Measurements from ENCODE around the gene LRG1. TPM values are rescaled to one million over a fixed set of nuclear protein-coding genes. Genes with fewer than 3 reads are reported as not detected.

Gene LRG1
- total and polyA plus RNA-seq, 9 donors, result 0.33 to 7.6 (median 2.7) TPM

GRCh38 chr19:4536798-4537197, 3.0 kb downstream of the LRG1 start:
- intact Hi-C loops (cut with DNase I), result no loop called here

DNA sequence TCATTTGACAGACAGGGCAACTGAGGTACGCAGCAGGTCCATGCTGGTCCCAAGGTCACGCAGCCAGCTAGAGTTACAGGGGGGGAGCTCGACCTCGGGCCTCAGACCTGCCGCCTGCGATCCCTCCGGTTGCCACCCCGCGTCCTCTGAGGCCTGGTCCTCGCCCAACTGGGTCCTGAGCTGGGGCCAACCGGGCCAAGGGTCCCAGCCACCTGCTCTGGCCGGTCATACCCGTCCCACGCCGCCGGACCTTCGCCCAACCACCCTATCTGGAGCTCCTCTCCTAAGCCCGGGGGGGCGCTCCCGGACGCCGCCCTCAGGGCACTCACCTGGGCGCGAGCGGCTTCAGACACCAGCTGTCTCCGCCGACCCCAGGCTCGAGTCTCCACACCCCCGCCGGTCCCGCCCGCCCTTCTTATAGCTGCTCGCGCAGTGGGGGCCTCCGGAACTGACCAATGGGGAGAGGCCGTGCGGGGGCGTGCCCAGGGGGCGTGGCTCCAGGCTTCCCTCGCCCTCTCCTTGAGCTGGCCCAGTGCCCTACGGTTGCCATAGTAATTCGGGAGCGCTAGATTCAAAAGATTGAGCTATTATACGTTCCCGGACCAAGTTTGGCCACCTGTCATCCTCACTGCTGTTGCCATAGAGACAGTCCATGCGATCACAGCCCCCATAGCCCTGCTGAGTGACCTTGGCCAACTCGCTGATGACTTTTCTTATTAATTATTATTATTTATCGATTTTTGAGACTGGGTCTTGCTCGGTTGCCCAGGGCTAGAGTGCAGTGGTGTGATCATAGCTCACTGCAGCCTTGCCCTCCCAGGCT, 4.8 kb downstream of the LRG1 start, which contains the start of gene PLIN5:
PLIN5 (minus strand) TSS at position 389 of the 823 bp plus-strand sequence. CDS start 1,150 bp downstream, outside the sequence.
- DNase-seq, result peak; percentile 95 to 98 (median 97)
- H3K36me3 ChIP-seq, result no peaks in the 10 kb centered on the region
- H3K4me3 ChIP-seq, result peak within 1 kb of the TSS; percentile 34
- no peaks in the 10 kb centered on the region for H3K27me3 ChIP-seq
- no peaks in the 10 kb centered on the region for H3K9me3 ChIP-seq
- peak within 1 kb of the TSS; percentile 62 to 88 for H3K27ac ChIP-seq
- intact Hi-C loops (cut with DNase I), result no loop called here
- 4 to 11% (median 6%) methylated on average over 21 to 49 of the region's 49 CpGs for WGBS, 3 donors
- H3K4me1 ChIP-seq (ENCODE audit: insufficient read depth), result peaks cover 19% of the 10 kb centered on the region
- TF ChIP-seq, protein P1, sequence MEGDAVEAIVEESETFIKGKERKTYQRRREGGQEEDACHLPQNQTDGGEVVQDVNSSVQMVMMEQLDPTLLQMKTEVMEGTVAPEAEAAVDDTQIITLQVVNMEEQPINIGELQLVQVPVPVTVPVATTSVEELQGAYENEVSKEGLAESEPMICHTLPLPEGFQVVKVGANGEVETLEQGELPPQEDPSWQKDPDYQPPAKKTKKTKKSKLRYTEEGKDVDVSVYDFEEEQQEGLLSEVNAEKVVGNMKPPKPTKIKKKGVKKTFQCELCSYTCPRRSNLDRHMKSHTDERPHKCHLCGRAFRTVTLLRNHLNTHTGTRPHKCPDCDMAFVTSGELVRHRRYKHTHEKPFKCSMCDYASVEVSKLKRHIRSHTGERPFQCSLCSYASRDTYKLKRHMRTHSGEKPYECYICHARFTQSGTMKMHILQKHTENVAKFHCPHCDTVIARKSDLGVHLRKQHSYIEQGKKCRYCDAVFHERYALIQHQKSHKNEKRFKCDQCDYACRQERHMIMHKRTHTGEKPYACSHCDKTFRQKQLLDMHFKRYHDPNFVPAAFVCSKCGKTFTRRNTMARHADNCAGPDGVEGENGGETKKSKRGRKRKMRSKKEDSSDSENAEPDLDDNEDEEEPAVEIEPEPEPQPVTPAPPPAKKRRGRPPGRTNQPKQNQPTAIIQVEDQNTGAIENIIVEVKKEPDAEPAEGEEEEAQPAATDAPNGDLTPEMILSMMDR (IDR thresholded peaks at IDR 0.05), result peak in 1 of 3 donors; percentile 29
- TF ChIP-seq EP300 (IDR thresholded peaks at IDR 0.05) (no peak), POLR2A (IDR thresholded peaks at IDR 0.05) (peak; percentile 79)

More at GRCh38 chr19:4536798-4537197, 3.0 kb downstream of the LRG1 start:
- Histone ChIP-seq H3K9me3 (no peaks in the 10 kb centered on the region), H3K4me3 (no peak overlapping the region), H3K27me3 (no peaks in the 10 kb centered on the region), H3K36me3 (no peaks in the 10 kb centered on the region), H3K27ac (no peak overlapping the region), H3K4me1 (ENCODE audit: insufficient read depth) (peaks cover 16% of the 10 kb centered on the region)
- 43 to 49% (median 45%) methylated on average over 5 of the region's 5 CpGs for WGBS, 3 donors
- no peak for DNase-seq
- TF ChIP-seq EP300 (IDR thresholded peaks at IDR 0.05) (no peak), POLR2A (IDR thresholded peaks at IDR 0.05) (no peak)
- TF ChIP-seq, protein P1 (IDR thresholded peaks at IDR 0.05), result no peak

GRCh38 chr19:4533835-4534424, 5.9 kb downstream of the LRG1 start:
- intact Hi-C loops (cut with DNase I), result no loop called here
- no peak for TF ChIP-seq EP300 (IDR thresholded peaks at IDR 0.05)
- no peak for DNase-seq
- peak overlapping the region in 1 of 2 donors; percentile 88 for H3K27ac ChIP-seq
- no peak overlapping the region for H3K4me3 ChIP-seq
- H3K36me3 ChIP-seq, result no peaks in the 10 kb centered on the region
- H3K9me3 ChIP-seq, result no peaks in the 10 kb centered on the region
- no peaks in the 10 kb centered on the region for H3K27me3 ChIP-seq
- 86 to 89% (median 87%) methylated on average over 9 of the region's 9 CpGs for WGBS, 3 donors
- H3K4me1 ChIP-seq (ENCODE audit: insufficient read depth), result peaks cover 15% of the 10 kb centered on the region

DNA sequence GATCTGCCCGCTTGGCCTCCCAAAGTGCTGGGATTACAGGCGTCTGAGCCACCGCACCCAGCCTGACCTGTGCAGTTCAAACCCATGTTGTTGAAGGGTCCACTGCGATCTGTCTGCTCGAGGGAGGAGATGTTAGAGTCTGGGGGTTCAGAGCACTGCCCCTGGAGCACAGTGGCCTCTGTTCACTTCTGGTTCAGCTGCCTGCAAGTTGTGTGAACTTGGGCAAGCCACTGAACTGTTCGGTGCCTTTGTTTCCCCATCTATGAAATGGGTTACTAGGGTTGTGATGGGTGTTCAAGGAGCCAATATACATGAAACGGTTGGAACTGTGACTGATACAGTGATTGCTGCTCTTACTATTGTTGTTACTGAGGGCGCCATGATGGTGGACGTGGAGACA, 6.5 kb downstream of the LRG1 start:
- no peaks in the 10 kb centered on the region for H3K9me3 ChIP-seq
- peaks cover 15% of the 10 kb centered on the region for H3K4me1 ChIP-seq (ENCODE audit: insufficient read depth)
- H3K4me3 ChIP-seq, result no peak overlapping the region
- DNase-seq, result no peak
- WGBS, 3 donors, result 81 to 86% (median 84%) methylated on average over 9 of the region's 9 CpGs
- intact Hi-C loops (cut with DNase I), result no loop called here
- H3K36me3 ChIP-seq, result no peaks in the 10 kb centered on the region
- TF ChIP-seq EP300 (IDR thresholded peaks at IDR 0.05) (no peak), POLR2A (IDR thresholded peaks at IDR 0.05) (no peak)
- TF ChIP-seq, protein P1 (IDR thresholded peaks at IDR 0.05), result no peak
- no peaks in the 10 kb centered on the region for H3K27me3 ChIP-seq
- H3K27ac ChIP-seq, result peak overlapping the region in 1 of 2 donors; percentile 6

Measured in ovary (tissue), 9 donors.